ENCODE data around the gene VPS8. TPM values are rescaled to one million over a fixed set of nuclear protein-coding genes. Genes with fewer than 3 reads are reported as not detected.

Gene VPS8
- total and polyA plus RNA-seq, 2 of the 8 experiments (the other 6 are each of a cell fraction or from before 2014, with no cell fraction given), result 13.0 to 41.0 TPM

DNA sequence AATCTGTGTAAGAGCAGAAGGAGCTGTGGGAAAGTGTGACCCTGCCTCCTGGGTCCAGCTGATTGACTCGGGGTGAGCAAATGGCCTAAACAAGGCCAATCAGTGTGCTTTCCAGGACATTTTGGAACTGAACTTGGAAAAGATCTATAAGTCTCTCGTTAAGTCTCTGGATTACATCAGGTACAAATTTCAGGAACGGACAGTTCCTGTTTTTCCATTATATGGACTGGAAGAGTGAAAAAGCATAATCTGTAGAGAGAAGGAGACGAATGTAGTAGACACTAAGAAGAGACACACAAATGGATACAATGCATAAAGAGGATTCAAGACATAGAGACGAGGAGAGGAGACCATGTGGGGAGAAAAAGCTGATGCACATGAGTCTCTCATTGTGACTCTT lies 173.6 kb downstream of the VPS8 start (continued):
- no peak for TF ChIP-seq SAP30 (IDR thresholded peaks at IDR 0.05; ENCODE audit: insufficient read depth, insufficient replicate concordance, low read length)
- TF ChIP-seq FOSL1 (IDR thresholded peaks at IDR 0.05; ENCODE audit: insufficient read depth, low read depth, low read length), result no peak
